Epithelial cell of proximal tubule (primary cell): Measurements from ENCODE around the gene ANXA10. TPM values are rescaled to one million over a fixed set of nuclear protein-coding genes. Genes with fewer than 3 reads are reported as not detected.

ENCODE experiments used
- DNase-seq: peaks from one replicate; pipeline ENCODE4 v3.0.0-alpha.2; 2011; ENCODE audit warnings: low read depth
- H3K4me3 ChIP-seq: 2 replicates; pipeline ENCODE4 v1.5.1; 2011; ENCODE audit warnings: low read depth, mild to moderate bottlenecking, low read length
- CTCF ChIP-seq: conservative IDR thresholded peaks from 2 replicates; pipeline ENCODE4 v1.5.1; 2012; ENCODE audit warnings: low read depth, mild to moderate bottlenecking, low read length
- total RNA-seq: library from RNA; depleted of rRNA; stranded (reverse); fragments of >200 nt; gene quantifications from 2 replicates; pipeline ENCODE4 v1.2.3, GENCODE V29; 2015

Gene ANXA10
- total RNA-seq, 1 donor from 2014 or later, result 0.29 TPM

DNA sequence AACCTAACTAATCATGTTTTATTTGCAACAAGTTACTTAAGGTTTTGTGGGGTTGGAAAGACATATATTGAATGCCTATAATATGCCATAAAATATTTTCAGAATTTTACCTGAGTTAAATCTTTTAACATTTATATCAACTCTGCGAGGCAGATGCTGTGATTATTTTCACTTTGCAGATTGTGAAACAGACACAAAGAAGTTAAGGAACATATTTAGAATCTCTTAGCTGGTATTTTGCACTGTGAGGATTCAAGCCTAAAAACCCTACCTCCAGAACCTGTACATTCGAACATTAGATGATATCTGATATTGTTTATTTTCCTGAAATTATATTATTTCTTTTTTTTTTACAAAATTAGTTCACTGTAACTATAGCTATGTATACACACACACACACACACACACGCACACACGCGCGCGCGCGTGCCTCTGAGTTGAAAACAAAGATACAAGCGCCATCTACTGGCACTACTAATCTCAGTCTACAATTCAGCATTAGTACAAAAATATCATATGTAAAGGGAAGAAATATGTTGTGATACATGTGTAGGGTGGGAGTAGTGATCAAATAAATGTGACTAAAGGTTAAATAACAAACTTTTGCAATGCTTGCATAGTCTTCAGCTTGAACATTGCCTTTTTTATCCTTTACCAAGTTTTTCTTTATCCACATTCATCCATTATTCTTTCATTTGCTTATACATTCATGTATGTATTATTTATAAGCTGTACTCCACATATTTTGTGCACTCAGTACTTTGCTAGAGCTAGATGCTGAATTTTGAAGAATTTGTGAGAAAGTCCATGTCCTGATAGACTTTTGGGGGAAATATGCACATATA lies 61.5 kb downstream of the ANXA10 start:
- TF ChIP-seq CTCF, result peak; percentile 85
- peak overlapping the region; percentile 24 for H3K4me3 ChIP-seq
- peak; percentile 15 for DNase-seq

- no peak for DNase-seq
- H3K4me3 ChIP-seq, result no peak overlapping the region
- no peak for TF ChIP-seq CTCF
These were observed 62.4 kb downstream of the ANXA10 start for GRCh38 chr4:168154546-168155277.

DNA sequence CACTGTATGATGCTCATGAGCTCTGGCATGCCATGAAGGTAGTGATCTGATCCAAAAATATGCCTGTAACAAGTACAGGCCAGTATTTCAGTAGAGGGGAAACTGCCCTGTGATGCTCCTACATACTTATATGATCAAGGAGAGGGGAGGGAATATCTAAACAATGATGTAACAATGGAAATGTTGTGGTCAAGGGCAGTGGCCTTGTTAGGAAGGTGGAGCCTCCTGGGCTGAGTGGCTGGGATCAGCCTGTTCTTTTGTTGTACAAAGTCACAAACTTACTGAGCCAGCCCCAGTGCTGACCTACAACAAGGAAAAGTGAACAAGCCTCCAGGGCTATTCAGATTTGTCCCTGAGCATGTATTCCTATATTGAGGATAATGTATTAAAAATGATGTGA lies 70.3 kb downstream of the ANXA10 start:
- no peak overlapping the region for H3K4me3 ChIP-seq
- DNase-seq, result no peak
- TF ChIP-seq CTCF, result no peak

DNA sequence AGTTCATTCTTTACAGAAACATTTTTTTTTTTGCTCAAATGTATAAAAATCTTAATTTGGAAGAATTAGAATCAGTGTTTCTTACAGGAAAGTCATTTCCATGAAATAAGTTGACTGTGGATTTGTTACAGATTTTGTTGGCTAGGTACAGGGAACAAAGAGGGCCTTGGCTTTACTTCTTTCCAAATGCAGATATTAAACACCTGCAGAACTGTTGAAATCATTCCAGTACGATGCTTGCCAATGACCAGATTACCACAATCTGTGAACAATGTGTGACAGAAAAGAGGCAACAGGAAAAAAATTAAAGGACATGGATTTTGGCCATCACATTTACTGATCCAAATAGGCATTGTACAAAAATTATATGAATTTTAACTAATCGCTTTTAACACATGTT lies 70.8 kb downstream of the ANXA10 start:
- DNase-seq, result no peak
- H3K4me3 ChIP-seq, result no peak overlapping the region
- no peak for TF ChIP-seq CTCF

DNA sequence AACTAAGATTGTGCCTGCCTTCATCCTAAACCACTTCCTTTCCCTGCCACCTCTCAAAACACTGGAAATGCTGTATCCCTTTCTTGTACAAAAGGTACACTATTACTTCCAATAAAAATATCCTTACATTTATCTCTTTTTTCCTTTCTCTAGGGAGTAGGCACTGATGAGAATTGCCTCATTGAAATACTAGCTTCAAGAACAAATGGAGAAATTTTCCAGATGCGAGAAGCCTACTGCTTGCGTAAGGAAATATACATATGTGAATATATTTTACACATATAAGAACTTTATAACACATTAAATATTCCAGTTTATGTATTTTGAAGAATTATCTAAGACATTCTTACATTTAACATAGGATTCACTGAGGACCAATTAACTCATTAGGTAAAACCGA lies 71.7 kb downstream of the ANXA10 start:
- H3K4me3 ChIP-seq, result no peak overlapping the region
- TF ChIP-seq CTCF, result no peak
- DNase-seq, result no peak

- TF ChIP-seq CTCF, result no peak
- no peak for DNase-seq
- H3K4me3 ChIP-seq, result no peak overlapping the region
These were observed 72.7 kb downstream of the ANXA10 start for GRCh38 chr4:168164915-168165548.
